CD14-positive monocyte (primary cell): ENCODE data around the gene CADM1. TPM values are rescaled to one million over a fixed set of nuclear protein-coding genes. Genes with fewer than 3 reads are reported as not detected.

Experiments used
- DNase-seq, 3 donors: peaks; one replicate each; pipeline ENCODE4 v3.0.0-alpha.2; 2011 to 2022
- H2AFZ ChIP-seq: 2 replicates; pipeline ENCODE4 v1.6.0; 2012; ENCODE audit warnings: mild to moderate bottlenecking, low read depth, low read length, inconsistent platforms; ENCODE audit not compliant: insufficient read depth, poor library complexity, severe bottlenecking
- H3K27ac ChIP-seq, 2 donors: 1 replicate in 1 of 2; 2 replicates in 1 of 2; pipeline ENCODE4 v1.5.1; 2012 to 2013; ENCODE audit warnings: low read length in 2 of 2, control low read depth in 1 of 2, inconsistent platforms in 1 of 2, low read depth in 1 of 2, mild to moderate bottlenecking in 1 of 2
- H3K27me3 ChIP-seq, 2 donors: one replicate each; pipeline versions ENCODE4 v1.6.0 to v1.6.1; 2011 to 2013; ENCODE audit warnings: low read length in 2 of 2; ENCODE audit not compliant: control insufficient read depth in 2 of 2, insufficient read depth in 2 of 2
- H3K36me3 ChIP-seq, 2 donors: replicated peaks in 1 of 2; 1 replicate in 1 of 2; 2 replicates in 1 of 2; pipeline versions ENCODE4 v1.5.1 to v1.6.1; 2012 to 2013; ENCODE audit warnings: low read length in 2 of 2, control low read depth in 1 of 2, inconsistent platforms in 1 of 2, mild to moderate bottlenecking in 1 of 2; ENCODE audit not compliant: insufficient read depth in 2 of 2, control insufficient read depth in 1 of 2
- H3K4me1 ChIP-seq, 2 donors: 1 replicate in 1 of 2; 2 replicates in 1 of 2; pipeline versions ENCODE4 v1.5.1 to v1.6.1; 2012 to 2013; ENCODE audit warnings: low read length in 2 of 2, control low read depth in 1 of 2, inconsistent platforms in 1 of 2, mild to moderate bottlenecking in 1 of 2, moderate library complexity in 1 of 2; ENCODE audit not compliant: insufficient read depth in 2 of 2, control insufficient read depth in 1 of 2
- H3K4me2 ChIP-seq: replicated peaks from 2 replicates; pipeline ENCODE3; 2012; ENCODE audit warnings: low read length, moderate library complexity, mild to moderate bottlenecking; ENCODE audit not compliant: poor library complexity, severe bottlenecking; ENCODE audit errors: extremely low read depth
- H3K4me3 ChIP-seq, 3 experiments: fragments of 200-600 bp in 1 of 3; sonication (generic) in 1 of 3; replicated peaks in 1 of 3; 1 replicate in 2 of 3; 2 replicates in 1 of 3; pipeline ENCODE4 v1.5.1; 2011 to 2013; ENCODE audit warnings: low read length in 3 of 3, mild to moderate bottlenecking in 3 of 3, control low read depth in 2 of 3, low read depth in 2 of 3, inconsistent platforms in 1 of 3, moderate library complexity in 1 of 3
- H3K79me2 ChIP-seq: 2 replicates; pipeline ENCODE4 v1.6.0; 2012; ENCODE audit warnings: mild to moderate bottlenecking, control low read depth, inconsistent platforms, low read length, moderate library complexity; ENCODE audit not compliant: insufficient read depth
- H3K9ac ChIP-seq: 2 replicates; pipeline ENCODE4 v1.6.0; 2017; ENCODE audit warnings: low read length, mild to moderate bottlenecking; ENCODE audit not compliant: insufficient read depth, poor library complexity, severe bottlenecking
- H3K9me3 ChIP-seq, 2 donors: replicated peaks in 1 of 2; 1 replicate in 1 of 2; 2 replicates in 1 of 2; pipeline versions ENCODE4 v1.5.1 to v1.6.1; 2012 to 2013; ENCODE audit warnings: low read length in 2 of 2, control low read depth in 1 of 2; ENCODE audit not compliant: control insufficient read depth in 1 of 2, insufficient read depth in 1 of 2
- H4K20me1 ChIP-seq: 2 replicates; pipeline ENCODE4 v1.6.0; 2012; ENCODE audit warnings: mild to moderate bottlenecking, low read length, control low read depth, moderate library complexity; ENCODE audit not compliant: insufficient read depth
- H3K27ac Mint-ChIP-seq, 7 donors: one replicate each; pipeline ENCODE4 v1.8.0; 2020; ENCODE audit warnings: mild to moderate bottlenecking in 7 of 7, mixed read lengths in 7 of 7, moderate library complexity in 6 of 7, inconsistent platforms in 2 of 7
- H3K27me3 Mint-ChIP-seq, 3 donors: one replicate each; pipeline ENCODE4 v1.8.0; 2021 to 2022; ENCODE audit warnings: low read depth in 3 of 3, mild to moderate bottlenecking in 3 of 3, mixed read lengths in 3 of 3, moderate library complexity in 3 of 3, inconsistent platforms in 1 of 3
- H3K36me3 Mint-ChIP-seq, 2 donors: one replicate each; pipeline ENCODE4 v1.8.0; 2020; ENCODE audit warnings: mixed read lengths in 2 of 2, inconsistent platforms in 1 of 2, mild to moderate bottlenecking in 1 of 2
- H3K4me1 Mint-ChIP-seq: one replicate; pipeline ENCODE4 v1.8.0; 2020; ENCODE audit warnings: mild to moderate bottlenecking, mixed read lengths
- H3K4me3 Mint-ChIP-seq, 2 donors: one replicate each; pipeline ENCODE4 v1.8.0; 2020; ENCODE audit warnings: mild to moderate bottlenecking in 2 of 2, mixed read lengths in 2 of 2, moderate library complexity in 1 of 2
- H3K9me3 Mint-ChIP-seq, 7 donors: one replicate each; pipeline ENCODE4 v1.8.0; 2020 to 2022; ENCODE audit warnings: mixed read lengths in 7 of 7, mild to moderate bottlenecking in 6 of 7, moderate library complexity in 6 of 7, inconsistent platforms in 2 of 7
- WGBS: methylation state at CpG from one replicate; pipeline ENCODE4 v1.1.5; 2013; ENCODE audit warnings: missing lambda C conversion rate; ENCODE audit not compliant: insufficient coverage; 5-methylcytosine and 5-hydroxymethylcytosine counted together
- intact Hi-C, 2 donors: fragments of 100-400 bp; cut with micrococcal nuclease; formaldehyde crosslinking; loops; one replicate each; pipeline versions ENCODE4 v1.15.0 to v1.15.1; 2023
- polyA plus RNA-seq, 3 donors: library from polyadenylated mRNA; depleted of rRNA in 1 of 3; unstranded in 2 of 3; stranded (reverse) in 1 of 3; fragments of 300-500 nt in 2 of 3; fragments of >200 nt in 1 of 3; fragmentation: Illumina TruSeq in 2 of 3; gene quantifications; 1 replicate in 2 of 3; 2 replicates in 1 of 3; pipeline ENCODE4 v1.2.3, GENCODE V29; 2012 to 2021
- TF ChIP-seq, protein P1 (sequence below): fragments of 200-600 bp; IDR thresholded peaks from one replicate; pipeline ENCODE4 v1.8.0; 2022; ENCODE audit warnings: antibody characterized with exemption, mild to moderate bottlenecking

CADM1 gene
- polyA plus RNA-seq, 3 donors = not detected

DNA sequence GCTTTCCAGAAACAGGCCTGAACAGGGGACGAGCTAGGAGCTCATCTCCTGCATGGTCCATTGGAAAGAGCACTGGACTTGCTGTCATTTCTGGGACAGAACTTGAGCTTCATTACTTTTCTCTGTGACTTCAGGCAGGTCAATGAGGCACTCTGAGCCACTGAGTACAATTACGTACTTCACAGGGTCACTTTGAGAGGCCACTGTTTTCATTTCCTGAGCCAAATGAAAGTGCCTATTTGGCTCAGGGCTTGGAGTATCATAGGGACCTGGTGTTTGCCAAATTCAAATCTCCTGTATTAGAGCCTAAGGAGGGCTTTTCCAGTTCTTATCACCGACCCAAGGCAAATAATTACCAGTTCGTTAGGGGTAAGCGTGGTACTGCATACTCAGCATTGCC lies 319.3 kb downstream of the CADM1 start:
- intact Hi-C loops = no loop called here
- whole genome bisulfite sequencing = 90% methylated on average over 5 of the region's 5 CpGs
- H3K4me3 Mint-ChIP-seq = no peak overlapping the region

DNA sequence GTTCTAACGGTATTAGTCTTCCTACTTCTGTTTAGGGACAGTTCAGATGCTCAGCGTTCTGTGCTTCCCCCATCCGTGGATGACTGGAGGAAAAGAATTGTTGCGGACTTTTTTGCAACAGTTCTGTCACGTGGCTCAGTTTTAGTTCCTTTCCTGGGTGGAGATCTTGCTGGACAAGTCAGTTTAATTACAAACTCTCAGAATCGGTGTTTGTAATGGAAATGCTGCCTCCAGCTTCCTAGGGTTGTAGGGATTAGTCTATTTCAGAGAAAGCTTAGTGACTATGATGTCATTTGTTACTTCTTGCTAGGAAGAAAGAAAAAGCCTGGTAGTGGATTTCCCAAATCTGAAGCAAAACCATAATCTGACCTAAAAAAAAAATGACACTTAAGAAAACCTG lies 320.4 kb downstream of the CADM1 start:
- H4K20me1 ChIP-seq = no peaks in the 10 kb centered on the region
- no peak overlapping the region for H3K4me2 ChIP-seq
- H3K79me2 ChIP-seq = no peaks in the 10 kb centered on the region
- no peak overlapping the region for H3K9ac ChIP-seq
- DNase-seq = no peak
- no peak overlapping the region for H3K27ac Mint-ChIP-seq
- H3K27me3 Mint-ChIP-seq = peaks cover 0 to 3% (median 0%) of the 10 kb centered on the region in 3 donors
- no peaks in the 10 kb centered on the region for H3K4me1 Mint-ChIP-seq
- H3K36me3 ChIP-seq = no peaks in the 10 kb centered on the region
- no peaks in the 10 kb centered on the region for H3K27me3 ChIP-seq
- H3K4me3 ChIP-seq = no peak overlapping the region
- no peak overlapping the region for H3K27ac ChIP-seq
- WGBS = 85% methylated on average over 5 of the region's 6 CpGs
- H3K4me1 ChIP-seq = no peaks in the 10 kb centered on the region
- TF ChIP-seq, protein P1, sequence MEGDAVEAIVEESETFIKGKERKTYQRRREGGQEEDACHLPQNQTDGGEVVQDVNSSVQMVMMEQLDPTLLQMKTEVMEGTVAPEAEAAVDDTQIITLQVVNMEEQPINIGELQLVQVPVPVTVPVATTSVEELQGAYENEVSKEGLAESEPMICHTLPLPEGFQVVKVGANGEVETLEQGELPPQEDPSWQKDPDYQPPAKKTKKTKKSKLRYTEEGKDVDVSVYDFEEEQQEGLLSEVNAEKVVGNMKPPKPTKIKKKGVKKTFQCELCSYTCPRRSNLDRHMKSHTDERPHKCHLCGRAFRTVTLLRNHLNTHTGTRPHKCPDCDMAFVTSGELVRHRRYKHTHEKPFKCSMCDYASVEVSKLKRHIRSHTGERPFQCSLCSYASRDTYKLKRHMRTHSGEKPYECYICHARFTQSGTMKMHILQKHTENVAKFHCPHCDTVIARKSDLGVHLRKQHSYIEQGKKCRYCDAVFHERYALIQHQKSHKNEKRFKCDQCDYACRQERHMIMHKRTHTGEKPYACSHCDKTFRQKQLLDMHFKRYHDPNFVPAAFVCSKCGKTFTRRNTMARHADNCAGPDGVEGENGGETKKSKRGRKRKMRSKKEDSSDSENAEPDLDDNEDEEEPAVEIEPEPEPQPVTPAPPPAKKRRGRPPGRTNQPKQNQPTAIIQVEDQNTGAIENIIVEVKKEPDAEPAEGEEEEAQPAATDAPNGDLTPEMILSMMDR = no peak
- no peaks in the 10 kb centered on the region for H3K36me3 Mint-ChIP-seq
- no peaks in the 10 kb centered on the region for H3K9me3 ChIP-seq
- peaks cover 0 to 6% (median 0%) of the 10 kb centered on the region in 7 donors for H3K9me3 Mint-ChIP-seq
- H2AFZ ChIP-seq = no peak overlapping the region
- H3K4me3 Mint-ChIP-seq = no peak overlapping the region
- intact Hi-C loops = no loop called here

More for the DNA sequence above, 319.3 kb downstream of the CADM1 start:
- Histone ChIP-seq H3K36me3 (no peaks in the 10 kb centered on the region), H3K9me3 (no peaks in the 10 kb centered on the region), H4K20me1 (no peaks in the 10 kb centered on the region), H3K4me3 (no peak overlapping the region), H2AFZ (no peak overlapping the region), H3K79me2 (no peaks in the 10 kb centered on the region), H3K4me1 (no peaks in the 10 kb centered on the region), H3K4me2 (no peak overlapping the region), H3K9ac (no peak overlapping the region), H3K27me3 (no peaks in the 10 kb centered on the region), H3K27ac (no peak overlapping the region)
- Mint-ChIP-seq H3K36me3 (no peaks in the 10 kb centered on the region), H3K27ac (no peak overlapping the region), H3K4me1 (no peaks in the 10 kb centered on the region), H3K9me3 (peaks cover 0 to 6% (median 0%) of the 10 kb centered on the region in 7 donors), H3K27me3 (peaks cover 0 to 3% (median 0%) of the 10 kb centered on the region in 3 donors)
- TF ChIP-seq, protein P1 = no peak
- no peak for DNase-seq
